Dendritic cell treated with granulocyte-macrophage colony-stimulating factor and Interleukin-4, amounts not matched to agents 40 ng/mL and 50 ng/mL, for 4 days (primary cell): ENCODE results near the gene KIF6.

ENCODE experiments used
- H3K27ac Mint-ChIP-seq: one replicate; pipeline ENCODE4 v1.8.0; 2022; ENCODE audit warnings: mild to moderate bottlenecking, mixed read lengths
- H3K27me3 Mint-ChIP-seq: one replicate; pipeline ENCODE4 v1.8.0; 2022; ENCODE audit warnings: mild to moderate bottlenecking, mixed read lengths
- H3K36me3 Mint-ChIP-seq: one replicate; pipeline ENCODE4 v1.8.0; 2022; ENCODE audit warnings: low read depth, mixed read lengths
- H3K4me1 Mint-ChIP-seq: one replicate; pipeline ENCODE4 v1.8.0; 2022; ENCODE audit warnings: low read depth, mixed read lengths
- H3K4me3 Mint-ChIP-seq: one replicate; pipeline ENCODE4 v1.8.0; 2022; ENCODE audit warnings: mild to moderate bottlenecking, moderate library complexity, mixed read lengths
- H3K9me3 Mint-ChIP-seq: one replicate; pipeline ENCODE4 v1.8.0; 2022; ENCODE audit warnings: mixed read lengths
- intact Hi-C: fragments of 100-400 bp; cut with micrococcal nuclease; formaldehyde crosslinking; loops from one replicate; pipeline ENCODE4 v1.15.0; 2022

The KIF6 gene

GRCh38 chr6:39280247-39280731, 444.9 kb downstream of the KIF6 start:
- no peak overlapping the region for H3K4me3 Mint-ChIP-seq
- no peaks in the 10 kb centered on the region for H3K36me3 Mint-ChIP-seq
- H3K27ac Mint-ChIP-seq: no peak overlapping the region
- H3K27me3 Mint-ChIP-seq: peaks cover 54% of the 10 kb centered on the region
- no peaks in the 10 kb centered on the region for H3K9me3 Mint-ChIP-seq
- intact Hi-C loops: no loop called here
- H3K4me1 Mint-ChIP-seq: peaks cover 30% of the 10 kb centered on the region
